NCI-H2171 (cell line): ENCODE results near the gene DDA1.

Experiments
- DNase-seq: peaks from one replicate; lab custom pipeline; 2025; lab: John Stamatoyannopoulos, UW

DDA1 gene

GRCh38 chr19:17330262-17331044, 21.1 kb downstream of the DDA1 start:
- no peak for DNase-seq

DNA sequence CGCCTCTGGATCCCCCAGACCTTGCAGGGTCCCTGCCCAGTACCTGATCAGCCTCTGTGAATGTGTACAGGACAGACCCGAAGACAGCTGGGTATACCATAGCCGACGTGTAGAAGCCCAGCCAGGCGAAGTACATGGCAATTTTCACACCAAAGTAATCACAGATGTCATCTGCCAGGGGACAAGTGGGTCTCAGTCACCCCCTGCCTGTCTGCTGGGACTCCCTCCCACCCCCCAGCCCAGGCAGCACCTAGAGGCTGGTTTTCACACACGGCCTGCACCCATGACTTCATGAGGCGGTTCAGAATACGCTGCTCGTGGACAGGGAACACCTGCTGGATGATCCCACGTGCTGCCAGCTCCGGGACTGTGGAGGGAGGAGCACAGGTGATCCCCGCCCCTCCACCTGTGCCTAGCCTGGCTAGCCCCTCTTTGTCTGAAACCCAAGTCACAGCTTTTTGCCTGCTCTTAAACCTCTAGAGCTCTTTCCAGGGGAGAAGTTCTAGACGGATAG, 21.7 kb downstream of the DDA1 start:
- DNase-seq = peak; percentile 81

- no peak for DNase-seq
Observed at GRCh38 chr19:17332360-17332676, 23.0 kb downstream of the DDA1 start.

DNA sequence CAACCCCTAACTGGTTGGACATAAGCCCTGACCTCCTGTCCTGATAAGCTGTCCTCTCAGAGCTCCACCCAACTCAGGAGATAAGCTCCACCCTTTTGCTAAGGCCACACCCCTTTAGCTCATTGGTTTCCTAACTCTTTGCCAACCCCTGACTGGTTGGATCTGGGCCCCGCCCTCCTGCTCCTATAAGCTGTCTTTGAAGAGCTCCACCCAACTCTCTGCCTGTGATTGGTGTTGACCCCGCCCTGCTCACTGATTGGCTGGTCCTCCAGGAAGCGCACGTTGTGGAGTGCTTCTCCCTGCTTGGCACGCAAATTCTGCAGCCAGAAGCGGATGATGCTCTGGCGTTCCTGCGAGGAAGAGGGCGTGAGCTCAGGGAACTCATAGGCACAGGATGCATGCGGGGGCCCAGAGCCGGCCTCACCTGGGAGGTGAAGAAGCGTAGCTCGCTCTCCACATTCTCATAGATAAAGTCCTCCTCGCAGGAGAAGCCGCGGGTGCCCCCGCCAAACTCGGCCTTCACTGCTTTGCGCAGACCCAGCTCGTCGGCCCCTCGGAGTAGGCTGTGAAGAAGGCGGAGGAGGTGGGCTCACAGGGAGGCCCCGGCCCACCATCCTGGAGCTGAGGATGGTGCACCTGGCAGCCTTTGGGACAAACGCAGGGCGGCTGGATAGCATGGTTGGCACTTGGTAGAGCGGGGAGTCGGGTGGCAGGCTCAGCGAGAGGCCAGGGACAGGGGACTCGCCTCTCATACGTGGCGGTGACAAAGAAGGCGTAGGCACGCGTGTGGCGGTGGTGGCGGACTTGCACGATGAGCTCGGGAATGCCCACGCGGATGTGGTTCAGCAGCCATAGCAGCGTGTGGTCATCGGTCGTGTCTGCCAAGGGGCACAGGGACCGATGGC, 23.6 kb downstream of the DDA1 start:
- no peak for DNase-seq

- no peak for DNase-seq
Observed at GRCh38 chr19:17333611-17334413, 24.4 kb downstream of the DDA1 start.

DNA sequence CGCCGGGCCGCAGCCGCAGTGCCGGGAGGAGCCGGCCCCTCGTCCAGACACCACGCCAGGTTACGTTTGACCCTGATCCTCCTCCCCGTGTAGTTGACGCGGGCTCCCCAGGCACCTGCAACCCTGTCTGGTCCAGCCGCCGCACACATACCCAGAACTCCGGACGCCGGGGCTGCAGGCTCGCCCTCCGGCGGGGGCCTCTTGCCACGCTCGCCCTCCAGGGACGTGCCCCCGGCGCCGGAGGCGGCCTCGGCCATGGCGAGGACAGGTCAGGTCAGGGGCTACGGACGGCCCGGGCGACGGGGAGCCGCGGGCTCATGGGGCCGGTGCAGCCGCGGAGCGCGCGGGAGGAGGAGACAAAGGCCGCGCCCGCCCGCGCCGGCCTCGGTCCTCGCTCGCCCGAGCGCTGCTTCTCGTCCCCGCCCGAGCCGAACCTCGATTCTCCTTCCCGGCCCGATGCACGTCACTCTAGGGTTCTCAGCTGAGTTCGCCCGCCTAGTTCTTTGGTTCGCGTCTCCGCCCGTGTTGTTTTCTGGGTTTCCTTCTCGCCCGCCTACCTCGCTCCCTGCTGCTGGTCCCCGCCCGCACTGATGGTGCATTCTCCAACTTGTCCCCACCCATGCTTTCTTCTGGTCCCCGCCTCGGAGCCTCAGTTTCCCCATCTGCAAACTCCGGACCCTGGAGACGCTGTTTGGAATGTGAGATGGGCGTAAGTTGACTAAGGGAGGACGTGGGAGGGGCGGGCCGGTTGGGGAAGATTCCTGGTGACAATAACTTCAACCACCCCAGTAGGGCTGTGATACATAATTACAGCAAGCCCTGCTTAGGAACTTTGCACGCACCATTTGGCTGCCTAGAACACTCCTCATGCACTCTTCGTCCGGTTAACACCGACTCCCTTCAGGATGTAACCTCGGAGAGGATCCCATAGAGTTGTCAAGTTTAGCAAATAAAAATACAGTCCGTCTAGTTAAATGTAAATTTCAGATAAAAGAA, 25.3 kb downstream of the DDA1 start, which contains the start of gene ANO8:
Gene ANO8, minus strand, starts transcription at position 442 of the 996 bp plus-strand sequence. Its CDS starts 185 bp downstream, at position 257.
- peak; percentile 97 for DNase-seq

GRCh38 chr19:17335575-17335974, 26.2 kb downstream of the DDA1 start:
- no peak for DNase-seq

GRCh38 chr19:17336872-17337674, 27.7 kb downstream of the DDA1 start, which contains the start of gene GTPBP3:
Gene GTPBP3 (plus strand): TSS chr19:17337553. CDS start chr19:17337612, 59 bp downstream.
- peak; percentile 98 for DNase-seq

DNA sequence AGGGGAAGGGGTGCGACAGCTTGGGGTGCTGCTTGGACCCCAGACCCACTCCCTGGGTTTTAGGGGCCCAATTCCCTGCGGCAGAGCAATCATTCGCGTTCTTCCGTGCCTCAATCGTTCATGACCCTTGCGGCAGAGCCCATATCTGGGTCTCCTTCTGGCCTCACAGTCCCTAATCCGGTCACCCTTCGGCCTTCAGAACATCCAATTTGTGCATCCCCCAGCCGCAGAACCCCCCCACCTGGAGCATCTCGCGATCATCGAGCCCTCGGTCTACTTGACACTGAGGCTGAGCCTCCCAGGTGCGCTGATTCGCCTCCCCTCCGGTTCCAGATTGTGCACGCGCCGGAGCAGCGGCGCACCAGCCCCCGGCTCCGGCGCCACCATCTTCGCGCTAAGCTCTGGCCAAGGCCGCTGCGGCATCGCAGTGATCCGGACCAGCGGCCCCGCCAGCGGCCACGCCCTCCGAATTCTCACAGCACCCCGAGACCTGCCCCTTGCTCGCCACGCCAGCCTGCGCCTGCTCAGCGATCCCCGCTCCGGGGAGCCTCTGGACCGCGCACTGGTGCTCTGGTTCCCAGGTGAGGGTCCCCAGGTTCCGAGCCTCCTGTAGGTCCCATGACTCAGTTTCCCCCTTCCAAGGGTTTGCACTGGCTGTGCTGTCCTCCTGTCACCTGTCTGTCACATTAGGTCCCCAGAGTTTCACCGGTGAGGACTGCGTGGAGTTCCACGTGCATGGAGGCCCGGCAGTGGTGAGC, 28.5 kb downstream of the DDA1 start:
- DNase-seq = peak; percentile 27

- DNase-seq = no peak
Observed at GRCh38 chr19:17338433-17339078, 29.2 kb downstream of the DDA1 start.

DNA sequence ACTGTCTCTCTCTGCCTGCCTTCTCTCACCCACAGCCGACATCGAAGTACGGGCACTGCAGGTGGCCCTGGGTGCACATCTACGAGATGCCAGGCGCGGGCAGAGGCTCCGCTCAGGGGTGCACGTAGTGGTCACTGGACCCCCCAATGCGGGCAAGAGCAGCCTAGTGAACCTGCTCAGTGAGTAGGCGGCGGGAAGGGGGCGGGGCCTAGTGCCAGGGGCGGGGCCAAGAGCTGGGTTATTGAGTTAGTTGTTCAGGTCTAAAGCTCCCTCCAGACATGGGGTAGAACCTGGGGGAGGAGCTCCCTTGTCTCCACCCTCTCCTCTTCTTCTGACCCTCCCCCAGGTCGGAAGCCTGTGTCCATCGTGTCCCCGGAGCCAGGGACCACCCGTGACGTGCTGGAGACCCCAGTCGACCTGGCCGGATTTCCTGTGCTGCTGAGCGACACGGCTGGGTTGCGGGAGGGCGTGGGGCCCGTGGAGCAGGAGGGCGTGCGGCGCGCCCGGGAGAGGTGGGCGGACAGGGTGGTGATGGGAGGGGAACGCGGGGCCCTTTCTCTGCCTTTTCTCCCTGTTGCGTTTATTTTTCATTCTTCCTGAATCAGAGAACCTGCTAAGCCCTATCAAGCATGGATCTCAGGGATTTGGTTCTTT, 29.9 kb downstream of the DDA1 start:
- no peak for DNase-seq

DNA sequence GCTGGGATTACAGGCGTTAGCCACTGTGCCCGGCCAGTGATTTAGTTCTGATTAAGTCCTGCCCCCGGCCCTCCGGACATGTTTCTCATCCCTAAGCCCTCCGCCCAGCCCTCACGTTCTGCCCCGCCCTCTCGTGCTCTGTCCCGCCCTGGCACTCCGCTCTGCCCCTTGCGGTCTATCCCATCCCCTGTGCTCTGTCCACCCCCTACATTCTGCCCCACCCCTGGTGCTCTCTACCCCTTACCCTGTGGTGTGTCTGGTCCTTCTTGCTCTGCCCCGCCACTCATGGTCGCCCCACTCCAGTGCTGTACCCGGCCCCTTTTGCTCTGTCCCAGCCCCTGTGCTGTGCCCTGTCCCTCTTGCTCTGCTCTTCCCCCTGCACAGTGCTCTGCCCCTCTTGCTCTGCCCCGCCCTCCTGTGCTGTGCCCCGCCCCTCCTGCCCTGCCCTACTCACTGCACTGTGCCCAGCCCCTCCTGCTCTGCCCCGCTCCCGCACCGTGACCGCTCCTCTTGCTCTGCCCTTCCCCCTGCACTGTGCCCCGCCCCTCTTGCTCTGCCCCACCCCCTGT, 31.0 kb downstream of the DDA1 start:
- DNase-seq = no peak

DNA sequence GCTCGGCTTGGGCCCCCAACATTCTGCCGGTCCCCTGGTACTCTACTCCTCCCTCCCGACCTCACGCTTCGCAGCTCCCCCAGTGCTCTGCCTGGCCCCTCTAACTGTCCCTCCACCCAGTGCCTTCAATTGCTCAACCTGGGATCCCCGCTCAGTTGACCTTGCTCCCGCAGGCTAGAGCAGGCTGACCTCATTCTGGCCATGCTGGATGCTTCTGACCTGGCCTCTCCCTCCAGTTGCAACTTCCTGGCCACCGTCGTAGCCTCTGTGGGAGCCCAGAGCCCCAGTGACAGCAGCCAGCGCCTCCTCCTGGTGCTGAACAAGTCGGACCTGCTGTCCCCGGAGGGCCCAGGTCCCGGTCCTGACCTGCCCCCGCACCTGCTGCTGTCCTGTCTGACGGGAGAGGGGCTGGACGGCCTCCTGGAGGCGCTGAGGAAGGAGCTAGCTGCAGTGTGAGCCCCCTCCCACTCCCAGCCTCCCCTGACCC, 31.6 kb downstream of the DDA1 start:
- DNase-seq = no peak

DNA sequence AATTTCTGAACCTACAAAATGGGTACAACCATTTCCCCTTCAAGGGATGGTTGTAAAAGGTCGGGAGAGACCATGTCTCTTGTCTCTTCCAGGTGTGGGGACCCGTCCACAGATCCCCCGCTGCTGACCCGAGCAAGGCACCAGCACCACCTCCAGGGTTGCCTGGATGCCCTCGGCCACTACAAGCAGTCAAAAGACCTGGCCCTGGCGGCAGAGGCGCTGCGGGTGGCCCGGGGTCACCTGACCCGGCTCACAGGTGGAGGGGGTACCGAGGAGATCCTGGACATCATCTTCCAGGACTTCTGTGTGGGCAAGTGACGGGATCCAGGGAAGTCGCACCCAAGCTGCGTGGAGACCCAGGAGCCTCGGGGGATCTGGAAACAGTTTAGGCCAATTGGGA, 32.0 kb downstream of the DDA1 start:
- no peak for DNase-seq

DNA sequence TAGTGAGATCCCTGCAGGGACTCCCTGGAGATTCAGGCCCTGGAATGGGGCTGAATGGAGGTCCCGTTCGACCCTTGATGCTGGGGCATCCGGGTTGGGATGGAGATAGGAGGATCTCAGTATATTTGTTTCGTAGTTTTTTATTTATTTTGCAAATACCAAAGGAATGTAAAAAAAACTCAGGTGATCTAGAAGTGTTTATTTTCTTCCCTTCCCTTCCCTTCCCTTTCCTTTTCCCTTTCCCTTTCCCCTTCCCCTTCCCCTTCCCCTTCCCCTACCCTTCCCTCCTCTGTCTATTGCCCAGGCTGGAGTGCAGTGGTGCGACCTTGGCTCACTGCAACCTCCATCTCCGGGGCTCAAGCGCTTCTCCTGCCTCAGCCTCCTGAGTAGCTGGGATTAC, 32.5 kb downstream of the DDA1 start:
- no peak for DNase-seq

GRCh38 chr19:17346109-17346671, 36.8 kb downstream of the DDA1 start:
- DNase-seq = no peak

DNA sequence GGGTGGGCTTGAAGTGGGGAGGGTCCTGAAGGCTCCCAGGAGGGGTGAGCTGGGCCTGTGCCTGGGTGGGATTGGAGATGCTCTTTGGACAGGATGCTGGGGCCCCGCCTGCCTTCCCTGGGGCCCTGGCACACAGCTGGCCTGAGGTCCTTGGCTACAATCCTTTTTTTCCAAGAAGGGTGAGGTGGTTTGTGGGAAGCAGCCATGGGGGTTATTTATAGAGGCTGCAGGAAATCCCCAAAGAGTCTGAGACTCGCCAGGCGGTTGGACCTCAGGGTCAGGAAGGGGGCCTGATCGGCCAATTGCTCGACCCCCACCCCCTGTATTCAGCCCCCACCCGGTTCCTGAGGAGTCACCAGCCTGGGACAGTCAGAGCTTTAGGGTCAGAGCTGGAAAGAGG, 38.0 kb downstream of the DDA1 start:
- DNase-seq = no peak
